Thoracic aorta (tissue), 2 donors: Measurements from ENCODE around the gene SRSF11. TPM values are rescaled to one million over a fixed set of nuclear protein-coding genes. Genes with fewer than 3 reads are reported as not detected.

Source experiments
- ATAC-seq: fragments of 150-250 bp; one replicate; pipeline ENCODE4 v1.8.0; 2017; ENCODE audit warnings: low read depth; ENCODE audit not compliant: insufficient number of reproducible peaks, low FRiP score
- DNase-seq: peaks from one replicate; pipeline ENCODE4 v3.0.0-alpha.2; 2020; ENCODE audit warnings: low spot score
- H3K27ac ChIP-seq, 2 donors: fragments of 200-600 bp; sonication (generic); 1 replicate in 1 of 2; 2 replicates in 1 of 2; pipeline ENCODE4 v1.5.1; 2016; ENCODE audit warnings: mild to moderate bottlenecking in 2 of 2, moderate library complexity in 2 of 2
- H3K27me3 ChIP-seq: fragments of 200-600 bp; sonication (generic); replicated peaks from 2 replicates; pipeline ENCODE4 v1.6.0; 2016; ENCODE audit warnings: mild to moderate bottlenecking; ENCODE audit not compliant: insufficient read depth
- H3K36me3 ChIP-seq: fragments of 200-600 bp; sonication (generic); one replicate; pipeline ENCODE4 v1.5.1; 2016
- H3K4me1 ChIP-seq, 2 donors: fragments of 200-600 bp; sonication (generic); 1 replicate in 1 of 2; 2 replicates in 1 of 2; pipeline versions ENCODE4 v1.5.1 to v1.6.0; 2016; ENCODE audit warnings: low read depth in 2 of 2, mild to moderate bottlenecking in 1 of 2; ENCODE audit not compliant: control insufficient read depth in 1 of 2
- H3K4me3 ChIP-seq: fragments of 200-600 bp; sonication (generic); 2 replicates; pipeline ENCODE4 v1.5.1; 2016; ENCODE audit warnings: mild to moderate bottlenecking
- H3K9me3 ChIP-seq: fragments of 200-600 bp; sonication (generic); 2 replicates; pipeline ENCODE4 v1.5.1; 2016
- total RNA-seq, 2 donors: library from RNA; depleted of rRNA; stranded (reverse); fragments of >200 nt; gene quantifications; one replicate each; pipeline versions ENCODE4 v1.1.0 to v1.2.3, GENCODE V29; 2016
- TF ChIP-seq, protein P1 (sequence below): fragments of 200-600 bp; sonication (generic); IDR thresholded peaks from one replicate; pipeline ENCODE4 v1.5.1; 2019; ENCODE audit warnings: antibody characterized with exemption

Gene SRSF11
- total RNA-seq, 2 donors from 2014 or later: 146 to 282 TPM

DNA sequence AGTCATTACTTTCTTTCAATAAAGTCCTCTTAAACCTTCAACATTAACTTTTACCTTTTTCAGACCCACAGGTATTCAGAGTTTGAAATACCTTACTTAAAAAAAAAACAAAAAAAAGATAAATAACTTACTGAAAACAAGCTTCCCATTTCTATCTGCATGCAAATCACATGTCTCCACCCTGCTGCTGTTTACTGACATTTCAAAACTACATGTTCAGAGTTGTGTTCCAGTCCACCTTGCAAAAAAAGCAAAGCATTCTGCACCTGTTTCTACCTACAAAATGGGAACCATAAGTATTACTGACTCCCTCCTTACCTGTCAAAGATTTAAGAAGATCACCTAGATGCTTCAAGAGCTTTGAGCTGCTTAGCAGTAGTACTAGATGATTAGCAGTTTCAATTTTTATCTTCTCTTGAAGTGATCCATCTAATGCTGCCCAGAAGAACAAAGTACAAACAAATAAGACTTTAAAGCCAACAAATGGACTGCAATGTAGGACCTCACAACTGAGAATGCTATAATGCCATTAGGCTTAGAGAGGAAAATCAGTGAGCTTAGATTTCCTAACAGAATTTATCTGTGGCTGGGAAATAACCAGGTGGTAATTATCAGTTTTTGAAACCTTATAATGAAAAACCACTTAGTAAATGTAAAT is 72.1 kb downstream of the SRSF11 start:
- Histone ChIP-seq H3K36me3 (peaks cover 8% of the 10 kb centered on the region), H3K27me3 (no peaks in the 10 kb centered on the region), H3K4me1 (no peaks in the 10 kb centered on the region), H3K9me3 (no peaks in the 10 kb centered on the region), H3K4me3 (no peak overlapping the region), H3K27ac (no peak overlapping the region)
- no peak for ATAC-seq
- TF ChIP-seq, protein P1, sequence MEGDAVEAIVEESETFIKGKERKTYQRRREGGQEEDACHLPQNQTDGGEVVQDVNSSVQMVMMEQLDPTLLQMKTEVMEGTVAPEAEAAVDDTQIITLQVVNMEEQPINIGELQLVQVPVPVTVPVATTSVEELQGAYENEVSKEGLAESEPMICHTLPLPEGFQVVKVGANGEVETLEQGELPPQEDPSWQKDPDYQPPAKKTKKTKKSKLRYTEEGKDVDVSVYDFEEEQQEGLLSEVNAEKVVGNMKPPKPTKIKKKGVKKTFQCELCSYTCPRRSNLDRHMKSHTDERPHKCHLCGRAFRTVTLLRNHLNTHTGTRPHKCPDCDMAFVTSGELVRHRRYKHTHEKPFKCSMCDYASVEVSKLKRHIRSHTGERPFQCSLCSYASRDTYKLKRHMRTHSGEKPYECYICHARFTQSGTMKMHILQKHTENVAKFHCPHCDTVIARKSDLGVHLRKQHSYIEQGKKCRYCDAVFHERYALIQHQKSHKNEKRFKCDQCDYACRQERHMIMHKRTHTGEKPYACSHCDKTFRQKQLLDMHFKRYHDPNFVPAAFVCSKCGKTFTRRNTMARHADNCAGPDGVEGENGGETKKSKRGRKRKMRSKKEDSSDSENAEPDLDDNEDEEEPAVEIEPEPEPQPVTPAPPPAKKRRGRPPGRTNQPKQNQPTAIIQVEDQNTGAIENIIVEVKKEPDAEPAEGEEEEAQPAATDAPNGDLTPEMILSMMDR: no peak
- no peak for DNase-seq

DNA sequence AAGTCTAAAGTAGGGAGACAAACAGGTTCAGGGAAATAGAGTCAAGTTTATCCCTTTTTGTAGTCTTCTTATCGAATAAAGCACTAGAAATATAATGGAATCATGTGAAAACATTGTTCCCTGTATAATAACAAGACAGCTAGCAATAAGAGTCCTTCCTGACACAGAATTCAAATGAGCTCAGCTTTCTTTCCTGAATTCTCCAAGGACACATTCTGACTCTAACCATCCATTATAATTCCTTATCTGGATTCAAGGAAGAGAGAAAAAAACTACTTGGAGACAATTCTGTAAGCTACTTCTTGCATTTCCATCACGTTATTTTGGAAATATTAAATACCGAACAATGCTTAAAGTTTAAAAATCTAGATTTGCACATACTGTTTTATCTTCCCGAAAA is 74.6 kb downstream of the SRSF11 start:
- peaks cover 16% of the 10 kb centered on the region for H3K36me3 ChIP-seq
- TF ChIP-seq, protein P1: no peak
- H3K27ac ChIP-seq: no peak overlapping the region

DNA sequence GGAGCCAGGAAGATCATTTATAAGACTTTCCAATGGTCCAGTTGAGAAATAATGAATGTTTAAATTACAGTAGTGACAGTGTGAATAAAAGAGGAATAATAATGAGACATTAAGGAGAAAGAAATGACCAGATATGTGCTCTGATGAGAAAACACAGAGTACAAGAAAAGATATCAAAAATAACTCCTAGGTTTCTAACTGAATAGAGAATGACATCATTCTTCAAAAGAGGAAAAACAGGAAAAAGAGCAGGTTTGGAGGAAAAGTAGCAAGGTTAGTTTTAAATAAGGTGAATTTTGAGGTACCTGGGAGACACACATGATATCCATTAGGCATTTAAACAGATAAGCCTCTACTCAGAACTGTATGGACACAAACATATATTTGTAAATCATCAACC is 78.3 kb downstream of the SRSF11 start:
- Histone ChIP-seq H3K4me1 (no peaks in the 10 kb centered on the region), H3K27me3 (no peaks in the 10 kb centered on the region), H3K27ac (no peak overlapping the region), H3K9me3 (no peaks in the 10 kb centered on the region), H3K36me3 (peaks cover 14% of the 10 kb centered on the region), H3K4me3 (no peak overlapping the region)
- ATAC-seq: no peak
- DNase-seq: no peak
- TF ChIP-seq, protein P1: no peak

More for the DNA sequence above, 74.6 kb downstream of the SRSF11 start:
- Histone ChIP-seq H3K9me3 (no peaks in the 10 kb centered on the region), H3K4me3 (no peak overlapping the region), H3K27me3 (no peaks in the 10 kb centered on the region), H3K4me1 (no peaks in the 10 kb centered on the region)
- ATAC-seq (no peak), DNase-seq (no peak)

Other genes starting within 250 kb of the SRSF11 start
- gene LRRC40, start 15.8 kb upstream of the SRSF11 start, total RNA-seq: 10 to 100 TPM in 1 of 2 donors, 1 to 10 TPM in 1; 8.8 to 12.4 TPM
- 10 to 100 TPM; 19.6 to 34.4 TPM for gene ANKRD13C, start 133.3 kb downstream of the SRSF11 start, total RNA-seq
- 1 to 10 TPM in 1 of 2 donors, under 1 TPM in 1; 0.81 to 4.4 TPM for gene CTH, start 189.9 kb downstream of the SRSF11 start, total RNA-seq